K562 (cell line): ENCODE measurements around the gene KLF13.

ENCODE experiments used
- ASH1L ChIP-seq: fragments of 450-650 bp; IDR thresholded peaks from 2 replicates; pipeline ENCODE4 v1.6.1; 2018; ENCODE audit warnings: borderline replicate concordance, mild to moderate bottlenecking, low read depth; ENCODE audit not compliant: partially characterized antibody
- CTCF ChIP-seq, 3 experiments: IDR thresholded peaks in 2 of 3; conservative IDR thresholded peaks in 1 of 3; 2 replicates each; pipeline ENCODE4 v1.5.1; 2011 to 2012; ENCODE audit warnings: low read length in 3 of 3, mild to moderate bottlenecking in 3 of 3, control low read depth in 2 of 3, improper control_type of control experiment in 1 of 3, inconsistent platforms in 1 of 3, low read depth in 1 of 3, mixed read lengths in 1 of 3, moderate library complexity in 1 of 3; ENCODE audit not compliant: insufficient read depth in 2 of 3
- POLR2AphosphoS5 ChIP-seq: IDR thresholded peaks from 2 replicates; pipeline ENCODE4 v1.6.1; 2011; ENCODE audit warnings: mild to moderate bottlenecking, low read depth, low read length, moderate library complexity; ENCODE audit not compliant: control insufficient read depth, insufficient read depth
- RFX5 ChIP-seq: IDR thresholded peaks from 2 replicates; pipeline ENCODE4 v1.6.1; 2011; ENCODE audit warnings: low read depth, mild to moderate bottlenecking, improper control_type of control experiment, low read length
- SAFB2 ChIP-seq: fragments of 200-400 bp; formaldehyde crosslinking; IDR thresholded peaks from 2 replicates; pipeline ENCODE4 v1.6.1; 2018; ENCODE audit warnings: borderline replicate concordance, low read length, low read depth, moderate library complexity; ENCODE audit not compliant: severe bottlenecking
- ZNF316 ChIP-seq: fragments of 450-650 bp; IDR thresholded peaks from 2 replicates; pipeline ENCODE4 v1.6.1; 2016
- TF ChIP-seq, protein P1 (sequence below), 2 experiments: fragments of 450-650 bp; IDR thresholded peaks; 2 replicates each; pipeline ENCODE4 v1.6.1; 2018; ENCODE audit warnings: mild to moderate bottlenecking in 2 of 2, low read depth in 1 of 2; ENCODE audit not compliant: partially characterized antibody in 2 of 2

DNA sequence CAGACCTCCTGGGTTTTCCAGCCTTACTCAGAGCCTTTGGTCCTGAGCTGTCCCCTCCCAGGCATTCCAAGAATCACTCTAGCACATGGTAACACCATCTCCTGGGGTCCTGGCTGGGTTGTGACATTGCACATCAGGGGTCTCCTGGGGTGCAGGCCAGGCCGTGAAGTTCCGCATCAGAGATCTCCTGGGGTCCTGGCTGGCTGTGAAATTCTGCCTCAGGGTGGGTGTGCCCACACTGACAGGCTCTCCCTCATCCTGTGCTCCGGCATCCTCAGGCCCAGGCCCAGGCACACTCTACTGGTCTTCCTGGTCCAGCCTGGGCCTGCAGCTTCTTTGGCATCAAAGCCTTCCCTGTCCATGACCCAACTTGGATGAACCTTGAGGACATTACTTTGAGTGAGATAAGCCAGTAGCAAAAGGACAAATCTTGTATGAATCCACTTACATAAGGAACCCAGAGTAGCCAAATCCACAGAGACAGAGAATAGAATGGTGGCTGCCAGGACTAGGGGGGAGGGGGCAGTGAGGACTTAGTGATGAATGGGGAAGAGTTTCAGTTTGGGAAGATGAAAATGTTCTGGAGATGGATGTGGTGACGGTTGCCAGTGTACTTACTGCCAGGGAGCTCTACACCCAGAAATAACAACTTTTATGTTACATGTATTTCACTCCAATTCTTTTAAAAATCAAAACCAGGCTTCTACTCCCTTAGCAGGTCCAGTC lies 49.1 kb upstream of the KLF13 start:
- TF ChIP-seq ZNF316 (no peak), RFX5 (no peak), CTCF (IDR thresholded peaks at IDR 0.05 in 2 of 3, conservative IDR thresholded peaks at IDR 0.05 in 1 of 3; ENCODE audit: insufficient read depth in 2 of 3, low read depth in 1 of 3, low read length in 3 of 3) (no peak), SAFB2 (no peak), POLR2AphosphoS5 (no peak), ASH1L (no peak)
- TF ChIP-seq, protein P1, sequence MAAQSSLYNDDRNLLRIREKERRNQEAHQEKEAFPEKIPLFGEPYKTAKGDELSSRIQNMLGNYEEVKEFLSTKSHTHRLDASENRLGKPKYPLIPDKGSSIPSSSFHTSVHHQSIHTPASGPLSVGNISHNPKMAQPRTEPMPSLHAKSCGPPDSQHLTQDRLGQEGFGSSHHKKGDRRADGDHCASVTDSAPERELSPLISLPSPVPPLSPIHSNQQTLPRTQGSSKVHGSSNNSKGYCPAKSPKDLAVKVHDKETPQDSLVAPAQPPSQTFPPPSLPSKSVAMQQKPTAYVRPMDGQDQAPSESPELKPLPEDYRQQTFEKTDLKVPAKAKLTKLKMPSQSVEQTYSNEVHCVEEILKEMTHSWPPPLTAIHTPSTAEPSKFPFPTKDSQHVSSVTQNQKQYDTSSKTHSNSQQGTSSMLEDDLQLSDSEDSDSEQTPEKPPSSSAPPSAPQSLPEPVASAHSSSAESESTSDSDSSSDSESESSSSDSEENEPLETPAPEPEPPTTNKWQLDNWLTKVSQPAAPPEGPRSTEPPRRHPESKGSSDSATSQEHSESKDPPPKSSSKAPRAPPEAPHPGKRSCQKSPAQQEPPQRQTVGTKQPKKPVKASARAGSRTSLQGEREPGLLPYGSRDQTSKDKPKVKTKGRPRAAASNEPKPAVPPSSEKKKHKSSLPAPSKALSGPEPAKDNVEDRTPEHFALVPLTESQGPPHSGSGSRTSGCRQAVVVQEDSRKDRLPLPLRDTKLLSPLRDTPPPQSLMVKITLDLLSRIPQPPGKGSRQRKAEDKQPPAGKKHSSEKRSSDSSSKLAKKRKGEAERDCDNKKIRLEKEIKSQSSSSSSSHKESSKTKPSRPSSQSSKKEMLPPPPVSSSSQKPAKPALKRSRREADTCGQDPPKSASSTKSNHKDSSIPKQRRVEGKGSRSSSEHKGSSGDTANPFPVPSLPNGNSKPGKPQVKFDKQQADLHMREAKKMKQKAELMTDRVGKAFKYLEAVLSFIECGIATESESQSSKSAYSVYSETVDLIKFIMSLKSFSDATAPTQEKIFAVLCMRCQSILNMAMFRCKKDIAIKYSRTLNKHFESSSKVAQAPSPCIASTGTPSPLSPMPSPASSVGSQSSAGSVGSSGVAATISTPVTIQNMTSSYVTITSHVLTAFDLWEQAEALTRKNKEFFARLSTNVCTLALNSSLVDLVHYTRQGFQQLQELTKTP (IDR thresholded peaks at IDR 0.05; ENCODE audit: low read depth in 1 of 2, partially characterized antibody in 2 of 2): no peak
